ENCODE results near the gene EPHB1. TPM values are rescaled to one million over a fixed set of nuclear protein-coding genes. Genes with fewer than 3 reads are reported as not detected.

EPHB1 gene
- polyA plus RNA-seq, 3 donors = 0.06 to 0.55 TPM; not detected in 1

- no peaks in the 10 kb centered on the region for H3K36me3 Mint-ChIP-seq
Measured at GRCh38 chr3:135077186-135077585, 282.1 kb downstream of the EPHB1 start.

GRCh38 chr3:135078283-135078682 lies 283.2 kb downstream of the EPHB1 start:
- Histone ChIP-seq H2AFZ (ENCODE audit: insufficient read depth, low read depth, low read length, poor library complexity, severe bottlenecking) (no peak overlapping the region), H3K36me3 (replicated peaks in 1 of 2; ENCODE audit: control insufficient read depth in 1 of 2, insufficient read depth in 2 of 2, low read length in 2 of 2) (no peaks in the 10 kb centered on the region), H3K27me3 (ENCODE audit: control insufficient read depth in 2 of 2, insufficient read depth in 2 of 2, low read length in 2 of 2) (no peaks in the 10 kb centered on the region), H3K4me3 (replicated peaks in 1 of 3; ENCODE audit: low read depth in 2 of 3, low read length in 3 of 3) (no peak overlapping the region), H3K9ac (ENCODE audit: insufficient read depth, low read length, poor library complexity, severe bottlenecking) (no peak overlapping the region), H3K4me2 (replicated peaks; ENCODE audit: extremely low read depth, low read length, poor library complexity, severe bottlenecking) (no peak overlapping the region), H4K20me1 (ENCODE audit: insufficient read depth, low read length) (no peaks in the 10 kb centered on the region), H3K9me3 (replicated peaks in 1 of 2; ENCODE audit: control insufficient read depth in 1 of 2, insufficient read depth in 1 of 2, low read length in 2 of 2) (peaks cover 0 to 7% of the 10 kb centered on the region in 2 donors), H3K27ac (ENCODE audit: low read depth in 1 of 2, low read length in 2 of 2) (no peak overlapping the region), H3K4me1 (ENCODE audit: control insufficient read depth in 1 of 2, insufficient read depth in 2 of 2, low read length in 2 of 2) (no peaks in the 10 kb centered on the region), H3K79me2 (ENCODE audit: insufficient read depth, low read length) (no peaks in the 10 kb centered on the region)
- Mint-ChIP-seq H3K36me3 (no peaks in the 10 kb centered on the region), H3K9me3 (peaks cover 2 to 12% (median 8%) of the 10 kb centered on the region in 7 donors), H3K4me1 (no peaks in the 10 kb centered on the region), H3K27ac (no peak overlapping the region), H3K4me3 (no peak overlapping the region), H3K27me3 (ENCODE audit: low read depth in 3 of 3) (peaks cover 0 to 5% (median 1%) of the 10 kb centered on the region in 3 donors)
- no CpG with 5 or more reads among the region's 2 CpGs for WGBS (ENCODE audit: insufficient coverage)
- no peak for DNase-seq
- no peak for TF ChIP-seq CTCF (IDR thresholded peaks at IDR 0.05)
- intact Hi-C loops (cut with micrococcal nuclease) = no loop called here

More at GRCh38 chr3:135077186-135077585, 282.1 kb downstream of the EPHB1 start:
- Histone ChIP-seq H3K4me2 (replicated peaks; ENCODE audit: extremely low read depth, low read length, poor library complexity, severe bottlenecking) (no peak overlapping the region), H3K9ac (ENCODE audit: insufficient read depth, low read length, poor library complexity, severe bottlenecking) (no peak overlapping the region), H2AFZ (ENCODE audit: insufficient read depth, low read depth, low read length, poor library complexity, severe bottlenecking) (no peak overlapping the region), H3K36me3 (replicated peaks in 1 of 2; ENCODE audit: control insufficient read depth in 1 of 2, insufficient read depth in 2 of 2, low read length in 2 of 2) (no peaks in the 10 kb centered on the region), H3K79me2 (ENCODE audit: insufficient read depth, low read length) (no peaks in the 10 kb centered on the region), H3K27ac (ENCODE audit: low read depth in 1 of 2, low read length in 2 of 2) (no peak overlapping the region), H4K20me1 (ENCODE audit: insufficient read depth, low read length) (no peaks in the 10 kb centered on the region), H3K4me3 (replicated peaks in 1 of 3; ENCODE audit: low read depth in 2 of 3, low read length in 3 of 3) (no peak overlapping the region), H3K9me3 (replicated peaks in 1 of 2; ENCODE audit: control insufficient read depth in 1 of 2, insufficient read depth in 1 of 2, low read length in 2 of 2) (peaks cover 0 to 7% of the 10 kb centered on the region in 2 donors), H3K27me3 (ENCODE audit: control insufficient read depth in 2 of 2, insufficient read depth in 2 of 2, low read length in 2 of 2) (no peaks in the 10 kb centered on the region), H3K4me1 (ENCODE audit: control insufficient read depth in 1 of 2, insufficient read depth in 2 of 2, low read length in 2 of 2) (no peaks in the 10 kb centered on the region)
- no peak for DNase-seq
- H3K4me3 Mint-ChIP-seq = no peak overlapping the region
- no peaks in the 10 kb centered on the region for H3K4me1 Mint-ChIP-seq
- peaks cover 2 to 15% (median 12%) of the 10 kb centered on the region in 7 donors for H3K9me3 Mint-ChIP-seq
- H3K27ac Mint-ChIP-seq = no peak overlapping the region
- intact Hi-C loops (cut with micrococcal nuclease) = no loop called here
- 83% methylated on average over 2 of the region's 3 CpGs for WGBS (ENCODE audit: insufficient coverage)
- TF ChIP-seq CTCF (IDR thresholded peaks at IDR 0.05) = no peak
- peaks cover 0 to 2% (median 1%) of the 10 kb centered on the region in 3 donors for H3K27me3 Mint-ChIP-seq (ENCODE audit: low read depth in 3 of 3)
